ENCODE data around the gene DNAL4.

- TF ChIP-seq POLR2AphosphoS5 (IDR thresholded peaks at IDR 0.05; ENCODE audit: low read depth, low read length) (no peak), POLR2A (IDR thresholded peaks at IDR 0.05; ENCODE audit: low read depth, low read length) (no peak), TAF1 (IDR thresholded peaks at IDR 0.05; ENCODE audit: low read depth, low read length) (no peak), PAX5 (IDR thresholded peaks at IDR 0.05; ENCODE audit: insufficient read depth, low read length, severe bottlenecking) (no peak)
Observed at GRCh38 chr22:38829485-38829884, 35.5 kb upstream of the DNAL4 start.

All from GM12891 (cell line).